Activated CD4-positive, alpha-beta T cell treated with anti-CD3 and anti-CD28 coated beads, Interleukin-2, amount 50 U/mL, for 48 hours (primary cell): ENCODE results near the gene HUNK.
A peak's percentile ranks its signal among the peaks of the same experiment; 100 is the strongest.
"Not testable (repeated sequence)": the region's sequence is repeated elsewhere in the genome, so short reads cannot be mapped to it uniquely, and the experiment has no call there.

Experiments used
- DNase-seq, 2 experiments: peaks; one replicate each; pipeline ENCODE4 v3.0.0-alpha.2; 2020

The HUNK gene

GRCh38 chr21:31872452-31873274 is at the start of gene HUNK:
TSS of gene HUNK (plus strand) at chr21:31873020. CDS start at chr21:31873675, 655 bp downstream.
- peak; percentile 10 to 20 for DNase-seq

GRCh38 chr21:31829736-31830472 is 42.9 kb upstream of the HUNK start:
- no peak for DNase-seq

- DNase-seq, result no peak
These were observed 42.1 kb upstream of the HUNK start for GRCh38 chr21:31830701-31831100.

GRCh38 chr21:31837041-31837440 is 35.8 kb upstream of the HUNK start:
- no peak for DNase-seq

GRCh38 chr21:31837618-31838390 is 35.0 kb upstream of the HUNK start:
- no peak for DNase-seq

- no peak for DNase-seq
These were observed 34.0 kb upstream of the HUNK start for GRCh38 chr21:31838586-31839355.

- no peak for DNase-seq
These were observed 28.6 kb upstream of the HUNK start for GRCh38 chr21:31844206-31844605.

GRCh38 chr21:31845151-31845729 is 27.6 kb upstream of the HUNK start:
- no peak for DNase-seq

GRCh38 chr21:31846690-31847089 is 26.1 kb upstream of the HUNK start:
- DNase-seq, result no peak

- DNase-seq, result no peak
These were observed 25.1 kb upstream of the HUNK start for GRCh38 chr21:31847761-31848160.

- DNase-seq, result no peak
These were observed 24.4 kb upstream of the HUNK start for GRCh38 chr21:31848326-31848985.

- DNase-seq, result no peak
These were observed 21.9 kb upstream of the HUNK start for GRCh38 chr21:31850886-31851285.

GRCh38 chr21:31855180-31855579 is 17.6 kb upstream of the HUNK start:
- no peak for DNase-seq

GRCh38 chr21:31857096-31857495 is 15.7 kb upstream of the HUNK start:
- no peak for DNase-seq

- DNase-seq, result not testable (repeated sequence)
These were observed 15.2 kb upstream of the HUNK start for GRCh38 chr21:31857631-31858030.

- DNase-seq, result no peak
These were observed 12.0 kb upstream of the HUNK start for GRCh38 chr21:31860851-31861250.

- no peak for DNase-seq
These were observed 10.7 kb upstream of the HUNK start for GRCh38 chr21:31862078-31862477.

- DNase-seq, result no peak
These were observed 7.3 kb upstream of the HUNK start for GRCh38 chr21:31865429-31865970.

GRCh38 chr21:31866077-31866511 is 6.7 kb upstream of the HUNK start:
- peak; percentile 84 to 86 for DNase-seq

- no peak for DNase-seq
These were observed 3.1 kb upstream of the HUNK start for GRCh38 chr21:31869750-31870149.

- DNase-seq, result no peak
These were observed 2.2 kb upstream of the HUNK start for GRCh38 chr21:31870472-31871193.
